ENCODE measurements around the gene FGF18. TPM values are rescaled to one million over a fixed set of nuclear protein-coding genes. Genes with fewer than 3 reads are reported as not detected.
"Not testable (repeated sequence)": the region's sequence is repeated elsewhere in the genome, so short reads cannot be mapped to it uniquely, and the experiment has no call there.

FGF18 gene
- not detected for total RNA-seq (2013)
- not detected for polyA plus RNA-seq
- polyA minus RNA-seq, result not detected in 2 replicates
- 0.35 to 3.2 (median 1.1) reads per million in 11 experiments for total RNA-seq

GRCh38 chr5:171418982-171419687, at the start of gene FGF18:
TSS of gene FGF18 (plus strand) at chr5:171419647. CDS start at chr5:171420200, 553 bp downstream.
- H3K4me1 Mint-ChIP-seq, result peaks cover 16% of the 10 kb centered on the region

GRCh38 chr5:171369898-171370297, 49.5 kb upstream of the FGF18 start:
- Histone ChIP-seq H3K4me1 (ENCODE audit: control insufficient read depth in 1 of 2, insufficient read depth in 2 of 2, low read length in 2 of 2) (peaks cover 7 to 12% of the 10 kb centered on the region in 2 donors), H4K20me1 (ENCODE audit: insufficient read depth, low read length) (no peaks in the 10 kb centered on the region), H3K9me3 (replicated peaks in 1 of 2; ENCODE audit: control insufficient read depth in 1 of 2, insufficient read depth in 1 of 2, low read length in 2 of 2) (no peaks in the 10 kb centered on the region), H3K9ac (ENCODE audit: insufficient read depth, low read length, poor library complexity, severe bottlenecking) (no peak overlapping the region), H3K4me2 (replicated peaks; ENCODE audit: extremely low read depth, low read length, poor library complexity, severe bottlenecking) (no peak overlapping the region), H3K36me3 (replicated peaks in 1 of 2; ENCODE audit: control insufficient read depth in 1 of 2, insufficient read depth in 2 of 2, low read length in 2 of 2) (no peaks in the 10 kb centered on the region), H2AFZ (ENCODE audit: insufficient read depth, low read depth, low read length, poor library complexity, severe bottlenecking) (no peak overlapping the region), H3K79me2 (ENCODE audit: insufficient read depth, low read length) (no peaks in the 10 kb centered on the region), H3K27ac (ENCODE audit: low read depth in 1 of 2, low read length in 2 of 2) (no peak overlapping the region), H3K4me3 (replicated peaks in 1 of 3; ENCODE audit: low read depth in 2 of 3, low read length in 3 of 3) (no peak overlapping the region), H3K27me3 (ENCODE audit: control insufficient read depth in 2 of 2, insufficient read depth in 2 of 2, low read length in 2 of 2) (peaks cover 0 to 2% of the 10 kb centered on the region in 2 donors)
- Mint-ChIP-seq H3K27ac (no peak overlapping the region), H3K4me1 (peaks cover 13% of the 10 kb centered on the region), H3K9me3 (no peaks in the 10 kb centered on the region), H3K36me3 (no peaks in the 10 kb centered on the region), H3K4me3 (no peak overlapping the region), H3K27me3 (ENCODE audit: low read depth in 3 of 3) (peaks cover 19 to 23% (median 22%) of the 10 kb centered on the region in 3 donors)
- WGBS (ENCODE audit: insufficient coverage), result 100% methylated on average over 2 of the region's 4 CpGs
- DNase-seq, result no peak
- no peak for TF ChIP-seq CTCF (IDR thresholded peaks at IDR 0.05)
- intact Hi-C loops (cut with micrococcal nuclease), result no loop called here

More at GRCh38 chr5:171418982-171419687, at the start of gene FGF18:
- H3K4me3 Mint-ChIP-seq, result peak within 1 kb of the TSS; percentile 51 to 91
- no peak for DNase-seq
- no peak within 1 kb of the TSS for H3K27ac ChIP-seq (ENCODE audit: low read depth in 1 of 2, low read length in 2 of 2)
- peaks cover 0 to 7% (median 0%) of the 10 kb centered on the region in 7 donors for H3K9me3 Mint-ChIP-seq
- peak within 1 kb of the TSS; percentile 42 for H3K4me2 ChIP-seq (replicated peaks; ENCODE audit: extremely low read depth, low read length, poor library complexity, severe bottlenecking)
- peaks cover 0 to 5% of the 10 kb centered on the region in 2 donors for H3K36me3 ChIP-seq (replicated peaks in 1 of 2; ENCODE audit: control insufficient read depth in 1 of 2, insufficient read depth in 2 of 2, low read length in 2 of 2)
- no peaks in the 10 kb centered on the region for H3K79me2 ChIP-seq (ENCODE audit: insufficient read depth, low read length)
- no peaks in the 10 kb centered on the region for H4K20me1 ChIP-seq (ENCODE audit: insufficient read depth, low read length)
- peaks cover 16 to 36% of the 10 kb centered on the region in 2 donors for H3K27me3 ChIP-seq (ENCODE audit: control insufficient read depth in 2 of 2, insufficient read depth in 2 of 2, low read length in 2 of 2)
- H3K36me3 Mint-ChIP-seq, result peaks cover under 1 to 2% of the 10 kb centered on the region in 2 donors
- H3K4me1 ChIP-seq (ENCODE audit: control insufficient read depth in 1 of 2, insufficient read depth in 2 of 2, low read length in 2 of 2), result peaks cover 6 to 27% of the 10 kb centered on the region in 2 donors
- H3K9me3 ChIP-seq (replicated peaks in 1 of 2; ENCODE audit: control insufficient read depth in 1 of 2, insufficient read depth in 1 of 2, low read length in 2 of 2), result peaks cover 0 to 8% of the 10 kb centered on the region in 2 donors
- 0% methylated on average over 70 of the region's 74 CpGs for WGBS (ENCODE audit: insufficient coverage)
- peak within 1 kb of the TSS in 1 of 7 donors; percentile 69 for H3K27ac Mint-ChIP-seq
- intact Hi-C loops (cut with micrococcal nuclease), result loop anchor here (5.0 to 10.0 kb wide), 2 partner anchors 488 to 626 kb away; no protein-coding TSS in a partner anchor
- peak within 1 kb of the TSS in 1 of 3 experiments; percentile 25 for H3K4me3 ChIP-seq (replicated peaks in 1 of 3; ENCODE audit: low read depth in 2 of 3, low read length in 3 of 3)
- H2AFZ ChIP-seq (ENCODE audit: insufficient read depth, low read depth, low read length, poor library complexity, severe bottlenecking), result no peak within 1 kb of the TSS
- H3K9ac ChIP-seq (ENCODE audit: insufficient read depth, low read length, poor library complexity, severe bottlenecking), result no peak within 1 kb of the TSS
- H3K27me3 Mint-ChIP-seq (ENCODE audit: low read depth in 3 of 3), result peaks cover 27 to 47% (median 42%) of the 10 kb centered on the region in 3 donors
- peak; percentile 72 for TF ChIP-seq CTCF (IDR thresholded peaks at IDR 0.05)

GRCh38 chr5:171370881-171371280, 48.6 kb upstream of the FGF18 start:
- H3K36me3 ChIP-seq (replicated peaks in 1 of 2; ENCODE audit: control insufficient read depth in 1 of 2, insufficient read depth in 2 of 2, low read length in 2 of 2); H3K9me3 Mint-ChIP-seq; H3K4me3 Mint-ChIP-seq; H3K4me2 ChIP-seq (replicated peaks; ENCODE audit: extremely low read depth, low read length, poor library complexity, severe bottlenecking); H3K27ac Mint-ChIP-seq; H3K4me3 ChIP-seq (replicated peaks in 1 of 3; ENCODE audit: low read depth in 2 of 3, low read length in 3 of 3); H3K36me3 Mint-ChIP-seq; H3K9ac ChIP-seq (ENCODE audit: insufficient read depth, low read length, poor library complexity, severe bottlenecking); H3K27me3 ChIP-seq (ENCODE audit: control insufficient read depth in 2 of 2, insufficient read depth in 2 of 2, low read length in 2 of 2); H3K79me2 ChIP-seq (ENCODE audit: insufficient read depth, low read length); intact Hi-C loops (cut with micrococcal nuclease); H2AFZ ChIP-seq (ENCODE audit: insufficient read depth, low read depth, low read length, poor library complexity, severe bottlenecking); DNase-seq; H4K20me1 ChIP-seq (ENCODE audit: insufficient read depth, low read length); H3K9me3 ChIP-seq (replicated peaks in 1 of 2; ENCODE audit: control insufficient read depth in 1 of 2, insufficient read depth in 1 of 2, low read length in 2 of 2); H3K27ac ChIP-seq (ENCODE audit: low read depth in 1 of 2, low read length in 2 of 2): not testable (repeated sequence)
- peaks cover 16 to 26% (median 19%) of the 10 kb centered on the region in 3 donors for H3K27me3 Mint-ChIP-seq (ENCODE audit: low read depth in 3 of 3)
- H3K4me1 Mint-ChIP-seq, result peaks cover 13% of the 10 kb centered on the region
- peaks cover 7 to 12% of the 10 kb centered on the region in 2 donors for H3K4me1 ChIP-seq (ENCODE audit: control insufficient read depth in 1 of 2, insufficient read depth in 2 of 2, low read length in 2 of 2)
- WGBS (ENCODE audit: insufficient coverage), result 79% methylated on average over 4 of the region's 10 CpGs
